Stimulated activated CD4-positive, alpha-beta T cell treated with anti-CD3 and anti-CD28 coated beads, Interleukin-4, amount 100 ng/mL, for 4 hours (primary cell): ENCODE results near the gene ZNF417.
"Not testable (repeated sequence)": the region's sequence is repeated elsewhere in the genome, so short reads cannot be mapped to it uniquely, and the experiment has no call there.

Source experiments
- DNase-seq, 2 experiments: peaks; one replicate each; pipeline ENCODE4 v3.0.0-alpha.2; 2020

Gene ZNF417

DNA sequence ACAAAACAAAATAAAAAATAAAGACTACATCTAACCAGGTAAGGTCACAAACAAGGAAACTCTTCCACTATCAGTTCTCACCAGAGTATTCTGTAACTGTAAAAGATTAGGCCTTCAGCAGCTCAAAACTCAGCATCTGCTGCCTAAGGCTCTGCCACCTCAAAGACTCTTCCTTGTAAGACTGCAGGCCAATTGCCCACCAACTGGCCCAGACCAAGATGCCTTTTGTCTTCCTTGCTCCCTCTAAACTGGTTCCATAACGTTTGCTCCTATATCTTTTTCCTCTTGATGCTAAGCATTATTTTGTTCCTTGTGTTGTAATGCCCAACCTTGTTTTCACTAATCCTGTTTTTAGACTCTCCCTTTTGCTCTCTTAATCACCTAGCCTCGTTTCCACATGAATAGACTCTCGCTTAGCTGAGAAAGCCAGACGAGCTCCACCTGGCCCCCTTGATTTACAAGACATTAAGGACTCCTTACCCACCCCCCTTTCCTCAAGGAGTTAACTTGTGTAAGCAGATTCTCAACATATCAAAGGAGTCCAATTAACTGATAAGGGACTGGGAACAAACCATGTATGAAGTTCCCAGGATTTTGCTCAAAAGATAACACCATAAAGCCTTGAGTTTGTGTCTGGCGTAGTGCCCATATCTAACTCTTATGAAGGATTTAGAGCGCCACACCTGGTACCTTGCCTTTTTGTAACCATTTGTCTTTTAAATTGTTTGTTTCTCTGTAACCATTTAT lies 29.0 kb downstream of the ZNF417 start:
- DNase-seq = no peak

DNA sequence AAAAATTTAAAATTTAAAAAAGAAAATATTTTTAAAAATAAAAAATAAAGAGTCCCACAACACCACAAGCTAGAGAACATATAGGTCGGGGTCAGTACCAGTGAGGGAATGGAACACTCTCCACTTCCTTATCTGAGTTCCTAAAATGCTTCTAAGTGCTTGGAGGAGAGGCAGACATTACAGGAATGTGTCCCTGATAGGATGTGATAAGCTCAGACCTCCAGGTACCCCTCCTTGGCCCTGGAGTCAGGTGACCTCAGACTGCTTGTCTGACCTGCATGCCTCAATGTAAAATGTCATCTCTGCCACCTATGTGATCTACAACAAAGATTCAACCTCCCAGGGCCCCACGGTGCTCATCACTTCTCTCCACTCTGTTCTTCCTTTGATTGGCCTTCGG lies 30.3 kb downstream of the ZNF417 start:
- no peak for DNase-seq

DNA sequence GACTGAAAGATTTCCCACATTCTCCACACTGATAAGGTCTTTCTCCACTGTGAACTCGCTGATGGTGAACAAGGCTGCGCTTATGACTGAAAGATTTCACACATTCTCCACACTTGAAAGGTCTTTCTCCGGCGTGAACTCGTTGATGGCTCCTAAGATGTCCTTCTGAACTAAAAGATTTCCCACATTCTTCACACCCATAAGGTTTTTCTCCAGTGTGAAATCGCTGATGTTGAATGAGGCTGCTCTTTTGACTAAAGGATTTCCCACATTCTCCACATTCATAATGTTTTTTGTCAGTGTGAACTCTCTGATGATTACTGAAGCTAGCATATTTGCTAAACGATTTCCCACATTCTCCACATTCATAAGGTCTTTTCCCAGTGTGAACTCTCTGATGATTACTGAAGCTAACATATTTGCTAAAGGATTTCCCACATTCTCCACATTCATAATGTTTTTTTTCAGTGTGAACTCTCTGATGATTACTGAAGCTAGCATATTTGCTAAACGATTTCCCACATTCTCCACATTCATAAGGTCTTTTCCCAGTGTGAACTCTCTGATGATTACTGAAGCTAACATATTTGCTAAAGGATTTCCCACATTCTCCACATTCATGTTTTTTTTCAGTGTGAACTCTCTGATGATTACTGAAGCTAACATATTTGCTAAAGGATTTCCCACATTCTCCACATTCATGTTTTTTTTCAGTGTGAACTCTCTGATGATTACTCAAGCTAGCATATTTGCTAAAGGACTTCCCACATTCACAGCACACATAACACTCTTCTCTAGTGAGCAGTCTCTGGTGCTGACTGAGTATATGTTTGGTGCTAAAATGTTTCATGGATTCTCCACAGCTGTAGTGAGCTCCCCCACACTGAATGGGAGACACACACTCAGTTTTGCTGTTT lies 42.3 kb downstream of the ZNF417 start:
- DNase-seq = not testable (repeated sequence)

DNA sequence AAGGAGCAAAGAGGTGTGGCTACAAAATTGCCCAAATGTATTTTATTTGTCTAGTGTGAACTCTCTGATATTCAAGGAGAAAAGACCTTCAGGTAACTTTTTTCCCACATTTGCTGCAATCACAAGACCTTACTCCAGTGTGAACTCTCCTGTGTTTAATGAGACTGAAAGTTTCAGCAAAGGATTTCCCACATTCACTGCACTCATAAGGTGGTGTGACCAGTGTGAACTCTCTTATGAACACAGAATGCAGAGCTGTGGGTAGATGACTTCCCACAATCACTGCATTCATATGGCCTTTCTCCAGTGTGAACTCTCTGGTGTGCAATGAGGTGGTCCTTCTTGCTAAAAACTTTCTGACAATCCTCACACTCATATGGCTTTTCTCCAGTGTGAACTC lies 43.9 kb downstream of the ZNF417 start:
- no peak for DNase-seq

DNA sequence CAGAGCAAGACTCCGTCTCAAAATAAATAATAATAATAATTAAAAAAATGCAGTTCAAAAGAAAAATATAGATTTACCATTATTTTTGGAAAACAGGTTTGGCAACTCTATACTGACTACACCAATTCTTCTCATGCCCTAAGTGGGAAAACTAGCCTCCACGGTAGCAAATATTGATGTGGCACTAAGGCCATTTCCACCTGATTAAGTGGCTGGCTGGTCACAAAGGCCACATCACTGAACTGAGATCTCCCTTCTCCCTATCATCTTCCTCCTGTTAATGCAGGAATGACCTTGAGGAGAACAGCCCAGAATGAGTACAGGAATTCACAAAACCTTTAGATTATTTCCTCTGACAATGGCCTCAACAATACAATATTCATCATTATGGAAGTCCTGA lies 46.2 kb downstream of the ZNF417 start:
- no peak for DNase-seq

DNA sequence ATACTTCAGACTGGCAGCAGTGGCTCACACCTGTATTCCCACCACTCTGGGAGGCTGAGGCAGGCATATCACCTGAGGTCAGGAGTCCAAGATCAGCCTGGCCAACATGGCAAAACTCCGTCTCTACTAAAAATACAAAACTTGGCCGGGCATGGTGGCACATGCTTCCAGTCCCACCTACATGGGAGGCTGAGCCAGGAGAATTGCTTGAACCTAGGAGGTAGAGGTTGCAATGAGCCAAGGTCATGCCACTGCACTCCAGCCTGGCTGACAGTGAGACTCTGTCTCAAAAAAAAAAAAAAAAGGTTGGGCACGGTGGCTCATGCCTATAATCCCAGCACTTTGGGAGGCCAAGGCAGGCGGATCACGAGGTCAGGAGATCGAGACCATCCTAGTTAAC lies 46.7 kb downstream of the ZNF417 start:
- DNase-seq = not testable (repeated sequence)

DNA sequence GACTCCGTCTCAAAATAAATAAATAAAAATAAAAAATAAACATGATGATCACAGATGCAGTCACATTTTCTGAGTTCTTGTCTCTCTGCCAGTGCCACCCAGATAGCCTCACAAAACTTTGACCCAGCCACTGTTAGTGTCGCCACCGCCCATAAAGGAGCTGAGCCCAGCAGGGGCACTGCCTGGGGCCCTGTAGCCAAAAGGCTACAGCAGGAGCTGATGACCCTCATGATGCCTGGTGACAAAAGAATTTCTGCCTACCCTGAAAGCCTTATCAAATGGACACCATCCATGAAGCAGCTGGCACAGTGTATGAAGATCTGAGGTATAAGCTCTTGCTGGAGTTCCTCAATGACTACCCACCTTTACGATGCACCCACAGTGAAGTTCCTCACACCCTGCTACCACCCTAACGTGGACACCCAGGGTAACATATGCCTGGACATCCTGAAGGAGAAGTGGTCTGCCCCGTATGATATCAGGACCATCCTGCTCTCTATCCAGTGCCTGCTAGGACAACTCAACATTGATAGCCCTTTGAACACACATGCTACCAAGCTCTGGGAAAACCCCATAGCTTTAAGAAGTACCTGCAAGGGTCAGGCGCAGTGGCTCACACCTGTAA lies 48.4 kb downstream of the ZNF417 start:
- no peak for DNase-seq
